Measurements from ENCODE around the gene KIF18B. TPM values are rescaled to one million over a fixed set of nuclear protein-coding genes. Genes with fewer than 3 reads are reported as not detected.

KIF18B gene
- total and polyA plus RNA-seq, 8 donors, result 2.9 to 24.5 (median 12.9) TPM

DNA sequence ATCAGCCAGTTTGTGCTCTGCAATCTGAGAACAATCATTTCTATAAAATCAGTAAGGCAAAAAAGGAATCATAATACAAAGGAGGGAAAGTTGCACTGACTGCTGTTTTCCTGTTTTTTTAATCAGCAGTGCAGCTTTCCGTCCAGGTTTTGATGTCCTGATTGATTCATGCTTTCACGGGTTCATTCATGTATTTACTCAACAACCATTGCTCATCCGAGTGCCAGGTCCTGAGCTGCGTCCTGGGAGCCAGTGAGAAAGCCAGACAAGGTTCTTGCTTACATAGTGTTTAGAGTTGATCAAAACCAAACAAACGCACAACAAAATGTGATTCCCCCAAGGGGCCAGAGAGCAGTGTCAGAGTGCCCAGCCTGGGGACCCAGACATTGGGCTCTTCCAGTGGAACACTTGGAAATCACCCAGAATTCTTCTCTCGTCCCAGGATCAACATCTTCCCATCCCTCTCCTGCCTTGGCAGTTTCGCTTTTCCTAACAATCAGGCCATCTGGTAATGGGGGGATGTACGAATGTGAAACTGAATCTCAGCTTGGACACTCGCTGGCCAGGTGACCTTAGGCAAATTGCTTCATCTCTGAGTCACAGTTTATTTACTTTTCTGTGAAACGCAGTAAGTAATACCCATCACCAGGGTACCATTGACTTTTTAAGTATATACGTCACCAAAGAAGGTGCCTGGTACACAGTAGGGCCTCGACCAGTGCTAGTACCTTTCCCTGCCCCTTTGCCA, 33.8 kb upstream of the KIF18B start:
- Histone ChIP-seq H3K36me3 (no peaks in the 10 kb centered on the region), H3K4me1 (peaks cover 0 to 3% of the 10 kb centered on the region in 2 donors), H3K27ac (no peak overlapping the region), H3K27me3 (peaks cover 5 to 63% of the 10 kb centered on the region in 2 donors), H3K4me3 (no peak overlapping the region), H3K9me3 (no peaks in the 10 kb centered on the region)
- intact Hi-C loops (cut with DNase I), result no loop called here
- peak; percentile 61 for ATAC-seq
- TF ChIP-seq, protein P1, sequence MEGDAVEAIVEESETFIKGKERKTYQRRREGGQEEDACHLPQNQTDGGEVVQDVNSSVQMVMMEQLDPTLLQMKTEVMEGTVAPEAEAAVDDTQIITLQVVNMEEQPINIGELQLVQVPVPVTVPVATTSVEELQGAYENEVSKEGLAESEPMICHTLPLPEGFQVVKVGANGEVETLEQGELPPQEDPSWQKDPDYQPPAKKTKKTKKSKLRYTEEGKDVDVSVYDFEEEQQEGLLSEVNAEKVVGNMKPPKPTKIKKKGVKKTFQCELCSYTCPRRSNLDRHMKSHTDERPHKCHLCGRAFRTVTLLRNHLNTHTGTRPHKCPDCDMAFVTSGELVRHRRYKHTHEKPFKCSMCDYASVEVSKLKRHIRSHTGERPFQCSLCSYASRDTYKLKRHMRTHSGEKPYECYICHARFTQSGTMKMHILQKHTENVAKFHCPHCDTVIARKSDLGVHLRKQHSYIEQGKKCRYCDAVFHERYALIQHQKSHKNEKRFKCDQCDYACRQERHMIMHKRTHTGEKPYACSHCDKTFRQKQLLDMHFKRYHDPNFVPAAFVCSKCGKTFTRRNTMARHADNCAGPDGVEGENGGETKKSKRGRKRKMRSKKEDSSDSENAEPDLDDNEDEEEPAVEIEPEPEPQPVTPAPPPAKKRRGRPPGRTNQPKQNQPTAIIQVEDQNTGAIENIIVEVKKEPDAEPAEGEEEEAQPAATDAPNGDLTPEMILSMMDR (IDR thresholded peaks at IDR 0.05), result no peak
- no peak for DNase-seq

DNA sequence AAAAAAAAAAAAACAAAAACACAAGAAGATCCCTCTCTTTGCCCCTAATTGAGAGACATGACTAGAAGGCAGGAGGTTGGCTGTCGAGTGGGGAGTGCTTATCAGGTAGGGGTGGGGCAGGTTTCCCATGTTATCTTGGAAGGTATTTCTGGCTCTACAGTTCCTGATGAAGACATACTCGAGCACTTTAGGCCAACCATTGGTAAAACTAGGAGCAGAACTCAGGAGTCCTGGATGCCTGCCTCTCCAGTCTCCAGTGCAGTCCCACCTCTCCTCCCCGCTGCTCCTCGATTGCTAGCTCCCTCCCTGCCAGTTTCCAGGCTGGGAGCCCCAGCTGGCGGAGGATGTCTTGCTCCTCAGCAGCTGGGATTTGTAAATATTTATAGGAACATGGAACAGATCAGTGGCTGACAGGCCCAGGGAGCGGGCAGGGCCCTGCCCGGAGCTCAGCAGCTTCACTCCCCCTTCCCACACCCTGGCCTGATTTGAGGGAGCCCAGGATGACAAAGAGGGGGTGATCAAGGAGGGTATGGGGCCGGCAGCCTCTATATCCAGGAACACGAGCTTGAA, 31.9 kb upstream of the KIF18B start:
- peaks cover 0 to 3% of the 10 kb centered on the region in 2 donors for H3K4me1 ChIP-seq
- DNase-seq (peak in 3 of 4 donors; percentile 54 to 94 (median 79)), ATAC-seq (no peak)
- H3K4me3 ChIP-seq, result no peak overlapping the region
- H3K9me3 ChIP-seq, result no peaks in the 10 kb centered on the region
- no peak overlapping the region for H3K27ac ChIP-seq
- TF ChIP-seq, protein P1 (IDR thresholded peaks at IDR 0.05), result no peak
- H3K27me3 ChIP-seq, result peaks cover 0 to 69% of the 10 kb centered on the region in 2 donors
- no peaks in the 10 kb centered on the region for H3K36me3 ChIP-seq
- intact Hi-C loops (cut with DNase I), result no loop called here

DNA sequence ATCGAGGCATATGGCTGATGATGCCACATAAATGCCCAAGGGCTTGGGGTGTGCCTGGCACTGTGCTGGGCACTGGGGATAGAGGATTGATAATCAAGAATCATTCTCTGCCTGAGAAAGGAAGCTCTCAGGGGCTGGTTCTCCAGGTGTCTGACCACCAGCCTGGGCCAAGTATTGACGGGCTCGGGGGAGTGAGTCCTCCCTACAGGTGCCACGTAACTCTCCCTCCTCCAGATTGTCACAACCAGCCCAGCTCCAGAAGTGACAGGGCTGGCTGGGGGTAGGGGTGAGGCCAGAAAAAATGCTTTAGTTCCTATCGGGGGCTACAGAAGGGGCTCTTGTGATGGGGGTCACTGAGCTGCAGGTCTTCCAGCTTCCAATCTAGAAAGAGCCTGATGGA, 31.2 kb upstream of the KIF18B start:
- intact Hi-C loops (cut with DNase I), result no loop called here
- H3K27ac ChIP-seq, result no peak overlapping the region
- peaks cover 0 to 3% of the 10 kb centered on the region in 2 donors for H3K4me1 ChIP-seq
- peaks cover 0 to 75% of the 10 kb centered on the region in 2 donors for H3K27me3 ChIP-seq
- no peak for DNase-seq
- no peak for ATAC-seq
- H3K9me3 ChIP-seq, result no peaks in the 10 kb centered on the region
- no peaks in the 10 kb centered on the region for H3K36me3 ChIP-seq
- H3K4me3 ChIP-seq, result no peak overlapping the region
- TF ChIP-seq, protein P1 (IDR thresholded peaks at IDR 0.05), result no peak

DNA sequence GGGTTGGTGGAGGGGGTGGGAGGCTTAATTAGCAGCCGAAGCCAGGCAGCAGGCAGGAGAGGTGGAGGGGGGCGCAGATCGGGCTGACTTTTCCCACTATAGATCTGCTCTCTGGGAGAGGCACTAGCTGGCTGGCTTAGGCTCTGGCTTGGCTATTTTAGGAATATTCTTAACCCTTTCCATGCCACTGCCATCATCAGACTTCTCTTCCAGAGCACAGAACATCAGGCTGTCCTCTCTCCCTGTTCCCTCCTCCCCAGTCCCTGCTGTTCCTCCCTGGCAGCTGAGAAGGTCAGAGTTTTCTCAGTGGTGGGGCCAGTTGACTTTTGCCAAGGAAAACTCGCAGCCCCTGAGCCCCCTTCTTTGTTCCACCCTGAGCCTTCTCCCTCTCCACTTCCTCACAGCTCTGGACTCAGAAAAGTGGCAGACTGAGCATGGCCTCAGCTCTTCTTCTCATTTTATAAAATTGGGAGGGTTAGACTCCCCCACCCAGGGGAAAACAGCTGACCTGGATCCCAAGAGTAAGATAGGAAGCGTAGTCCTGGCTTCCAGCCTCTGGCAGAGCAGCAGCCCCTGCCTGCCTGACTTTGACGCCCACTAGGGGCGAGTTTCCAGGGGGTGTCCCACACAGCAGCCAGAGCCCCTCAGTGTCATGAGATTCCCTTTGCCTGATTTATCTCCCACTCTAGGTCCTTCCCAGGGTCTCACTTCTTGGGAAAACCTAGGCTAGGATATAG, 30.4 kb upstream of the KIF18B start:
- no peak overlapping the region for H3K4me3 ChIP-seq
- peak in 1 of 4 donors; percentile 45 for DNase-seq
- H3K27ac ChIP-seq, result no peak overlapping the region
- H3K36me3 ChIP-seq, result no peaks in the 10 kb centered on the region
- peaks cover 0 to 3% of the 10 kb centered on the region in 2 donors for H3K4me1 ChIP-seq
- no peak for ATAC-seq
- peaks cover 0 to 80% of the 10 kb centered on the region in 2 donors for H3K27me3 ChIP-seq
- intact Hi-C loops (cut with DNase I), result no loop called here
- TF ChIP-seq, protein P1 (IDR thresholded peaks at IDR 0.05), result no peak
- no peaks in the 10 kb centered on the region for H3K9me3 ChIP-seq

DNA sequence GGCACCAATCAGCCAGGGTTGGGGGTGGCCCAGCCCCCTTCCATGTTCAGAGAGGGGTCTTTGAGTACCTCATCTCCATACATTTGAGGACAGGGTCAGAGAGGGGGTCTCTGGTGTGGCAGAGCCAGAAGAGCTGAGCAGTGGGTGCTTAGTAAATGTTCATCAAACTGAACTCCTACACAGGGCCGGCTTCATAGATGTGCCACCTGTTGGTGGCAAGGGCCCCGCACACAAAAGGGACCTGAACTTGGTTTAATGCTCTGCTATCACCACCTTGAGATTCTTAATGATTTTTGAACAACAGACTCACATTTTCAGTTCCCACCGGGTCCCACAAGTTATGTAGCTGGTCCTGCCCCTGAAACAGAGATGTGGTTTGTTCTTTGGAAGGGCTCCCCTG, 29.5 kb upstream of the KIF18B start:
- H3K27ac ChIP-seq, result no peak overlapping the region
- ATAC-seq (no peak), DNase-seq (no peak)
- peaks cover 0 to 3% of the 10 kb centered on the region in 2 donors for H3K4me1 ChIP-seq
- TF ChIP-seq, protein P1 (IDR thresholded peaks at IDR 0.05), result no peak
- H3K9me3 ChIP-seq, result no peaks in the 10 kb centered on the region
- H3K27me3 ChIP-seq, result peaks cover 0 to 85% of the 10 kb centered on the region in 2 donors
- intact Hi-C loops (cut with DNase I), result no loop called here
- H3K36me3 ChIP-seq, result no peaks in the 10 kb centered on the region
- H3K4me3 ChIP-seq, result no peak overlapping the region
